IMR-90 (cell line): ENCODE results near the gene CERKL. TPM values are rescaled to one million over a fixed set of nuclear protein-coding genes. Genes with fewer than 3 reads are reported as not detected.

Source experiments
- ATAC-seq: fragments of 200-7000 bp; cut with Tn5 transposase; 2 replicates; pipeline ENCODE4 v1.9.1; 2020; ENCODE audit warnings: low read depth, mild to moderate bottlenecking, moderate library complexity
- BruUV-seq: library from RNA; stranded (reverse); fragments of 400-500 nt; replicated peaks from 2 replicates; lab custom pipeline; 2021; lab: Mats Ljungman, UMichigan
- CTCF ChIA-PET: fragments of 300-600 bp; formaldehyde crosslinking; extraction: SDS; loops from one replicate; lab custom pipeline; 2021; ENCODE audit warnings: antibody characterized with exemption; lab: Yijun Ruan, JAX
- POLR2A ChIA-PET: fragments of 300-600 bp; sonication (Branson Sonifier 250); formaldehyde crosslinking; loops from one replicate; lab custom pipeline; 2022; ENCODE audit warnings: antibody characterized with exemption; ENCODE audit not compliant: unreplicated experiment; lab: Charles Lee
- DNase-seq: peaks from one replicate; pipeline ENCODE4 v3.0.0; 2013
- H2AFZ ChIP-seq: replicated peaks from 2 replicates; pipeline ENCODE3; 2013; ENCODE audit warnings: low read length, mild to moderate bottlenecking; ENCODE audit not compliant: poor library complexity
- H2AK5ac ChIP-seq: 2 replicates; pipeline ENCODE4 v1.6.1; 2013; ENCODE audit warnings: low read depth, low read length, inconsistent platforms
- H2AK9ac ChIP-seq: replicated peaks from 2 replicates; pipeline ENCODE3; 2013; ENCODE audit warnings: mild to moderate bottlenecking, low read depth, low read length, moderate library complexity; ENCODE audit not compliant: poor library complexity
- H2BK120ac ChIP-seq: 2 replicates; pipeline ENCODE4 v1.6.1; 2013; ENCODE audit warnings: low read depth, low read length, inconsistent platforms
- H2BK15ac ChIP-seq: 3 replicates; pipeline ENCODE4 v1.6.1; 2013; ENCODE audit warnings: low read depth, low read length, inconsistent platforms
- H2BK20ac ChIP-seq: 2 replicates; pipeline ENCODE4 v1.6.1; 2013; ENCODE audit warnings: low read depth, mild to moderate bottlenecking, inconsistent platforms, low read length, moderate library complexity
- H2BK5ac ChIP-seq: 2 replicates; pipeline ENCODE4 v1.6.1; 2013; ENCODE audit warnings: mild to moderate bottlenecking, low read depth, low read length, inconsistent platforms; ENCODE audit not compliant: poor library complexity, severe bottlenecking
- H3K14ac ChIP-seq: replicated peaks from 2 replicates; pipeline ENCODE4 v1.6.1; 2013; ENCODE audit warnings: low read depth, low read length, inconsistent platforms
- H3K18ac ChIP-seq: 2 replicates; pipeline ENCODE4 v1.6.1; 2013; ENCODE audit warnings: low read depth, low read length, control low read depth
- H3K23ac ChIP-seq: 2 replicates; pipeline ENCODE4 v1.6.1; 2013; ENCODE audit warnings: low read depth, low read length, inconsistent platforms
- H3K27ac ChIP-seq: 2 replicates; pipeline ENCODE4 v1.5.1; 2013; ENCODE audit warnings: mild to moderate bottlenecking, control low read depth, low read length; ENCODE audit not compliant: insufficient read depth
- H3K27me3 ChIP-seq: 2 replicates; pipeline ENCODE4 v1.6.1; 2013; ENCODE audit warnings: low read length; ENCODE audit not compliant: control insufficient read depth, insufficient read depth
- H3K36me3 ChIP-seq: 2 replicates; pipeline ENCODE4 v1.6.1; 2013; ENCODE audit warnings: low read length, mixed read lengths; ENCODE audit not compliant: control insufficient read depth, insufficient read depth
- H3K4ac ChIP-seq: 2 replicates; pipeline ENCODE4 v1.6.1; 2013; ENCODE audit warnings: low read depth, low read length, inconsistent platforms
- H3K4me1 ChIP-seq: 2 replicates; pipeline ENCODE4 v1.6.1; 2013; ENCODE audit warnings: low read length, mixed read lengths; ENCODE audit not compliant: control insufficient read depth, insufficient read depth
- H3K4me2 ChIP-seq: 2 replicates; pipeline ENCODE4 v1.6.1; 2013; ENCODE audit warnings: low read depth, mild to moderate bottlenecking, control low read depth, low read length, moderate library complexity
- H3K4me3 ChIP-seq: 2 replicates; pipeline ENCODE4 v1.5.1; 2013; ENCODE audit warnings: low read depth, mild to moderate bottlenecking, control low read depth, low read length, moderate library complexity; ENCODE audit not compliant: insufficient read depth
- H3K56ac ChIP-seq: 2 replicates; pipeline ENCODE4 v1.6.1; 2013; ENCODE audit warnings: low read length, inconsistent platforms; ENCODE audit not compliant: insufficient read depth; ENCODE audit errors: extremely low read depth
- H3K79me1 ChIP-seq, 2 experiments: 2 replicates each; pipeline ENCODE4 v1.6.1; 2013; ENCODE audit warnings: low read length in 2 of 2, inconsistent platforms in 1 of 2, low read depth in 1 of 2
- H3K9ac ChIP-seq: 2 replicates; pipeline ENCODE4 v1.6.1; 2013; ENCODE audit warnings: low read depth, low read length, control low read depth
- H3K9me1 ChIP-seq: 2 replicates; pipeline ENCODE4 v1.6.1; 2013; ENCODE audit warnings: low read length, inconsistent platforms; ENCODE audit not compliant: insufficient read depth
- H3K9me3 ChIP-seq: 2 replicates; pipeline ENCODE4 v1.6.1; 2013; ENCODE audit warnings: low read length; ENCODE audit not compliant: control insufficient read depth, insufficient read depth
- H4K20me1 ChIP-seq: 2 replicates; pipeline ENCODE4 v1.6.1; 2013; ENCODE audit warnings: low read length, inconsistent platforms; ENCODE audit not compliant: insufficient read depth
- H4K5ac ChIP-seq: 2 replicates; pipeline ENCODE4 v1.6.1; 2013; ENCODE audit warnings: mild to moderate bottlenecking, low read depth, low read length, control low read depth
- H4K8ac ChIP-seq, 2 experiments: 2 replicates each; pipeline ENCODE4 v1.6.1; 2013; ENCODE audit warnings: low read depth in 2 of 2, low read length in 2 of 2, control low read depth in 1 of 2, inconsistent platforms in 1 of 2
- H4K91ac ChIP-seq: 2 replicates; pipeline ENCODE4 v1.6.1; 2013; ENCODE audit warnings: low read depth, low read length, inconsistent platforms; ENCODE audit not compliant: insufficient read depth
- BHLHE40 ChIP-seq: fragments of 150-350 bp; IDR thresholded peaks from 2 replicates; pipeline ENCODE4 v1.6.1; 2016; ENCODE audit warnings: mild to moderate bottlenecking, low read depth, low read length
- MXI1 ChIP-seq: IDR thresholded peaks from 2 replicates; pipeline ENCODE4 v1.6.1; 2012; ENCODE audit warnings: low read depth, mild to moderate bottlenecking, low read length, moderate library complexity, borderline replicate concordance
- POLR2A ChIP-seq: IDR thresholded peaks from 2 replicates; pipeline ENCODE4 v1.6.1; 2012; ENCODE audit warnings: mild to moderate bottlenecking, low read depth, low read length
- RAD21 ChIP-seq: IDR thresholded peaks from 2 replicates; pipeline ENCODE4 v1.6.1; 2012; ENCODE audit warnings: low read length, improper control_type of control experiment
- RCOR1 ChIP-seq: IDR thresholded peaks from 2 replicates; pipeline ENCODE4 v1.6.1; 2012; ENCODE audit warnings: mild to moderate bottlenecking, low read length, improper control_type of control experiment; ENCODE audit not compliant: insufficient replicate concordance
- RFX5 ChIP-seq: IDR thresholded peaks from 2 replicates; pipeline ENCODE4 v1.8.0; 2012; ENCODE audit warnings: low read depth, mild to moderate bottlenecking, low read length, moderate library complexity
- WGBS, 2 experiments: methylation state at CpG; one replicate each; pipeline versions ENCODE4 v1.1.5 to v1.1.7; 2013; ENCODE audit warnings: missing lambda C conversion rate in 2 of 2; ENCODE audit not compliant: insufficient read length in 1 of 2; ENCODE audit errors: extremely low coverage in 2 of 2; 5-methylcytosine and 5-hydroxymethylcytosine counted together
- dilution Hi-C: fragments of 300-500 bp; cut with HindIII; formaldehyde crosslinking; loops from one replicate; pipeline ENCODE4 v1.14.3; 2018; ENCODE audit warnings: low sequenced_read_pairs; ENCODE audit not compliant: unreplicated experiment
- in situ Hi-C: fragments of 300-500 bp; cut with MboI; formaldehyde crosslinking; loops from 3 replicates; pipeline ENCODE4 v1.14.3; 2019; ENCODE audit warnings: low sequenced_read_pairs, inconsistent platforms, mixed read lengths
- intact Hi-C: fragments of 100-400 bp; cut with micrococcal nuclease; formaldehyde crosslinking; loops from 2 replicates; pipeline ENCODE4 v1.10.0; 2022
- polyA plus RNA-seq, 3 experiments: library from polyadenylated mRNA; depleted of rRNA; stranded (reverse); fragments of >200 nt; gene quantifications; 2 replicates each; pipeline ENCODE4 v1.2.3, GENCODE V29; 2012; ENCODE audit warnings: low replicate concordance in 1 of 3
- total RNA-seq: library from RNA; depleted of rRNA; stranded (reverse); fragments of >200 nt; gene quantifications from 2 replicates; pipeline ENCODE4 v1.2.3, GENCODE V29; 2012
- TF ChIP-seq, protein P1 (sequence below): fragments of 150-350 bp; IDR thresholded peaks from 2 replicates; pipeline ENCODE4 v1.6.1; 2017; ENCODE audit warnings: mild to moderate bottlenecking, antibody characterized with exemption, low read length, low read depth

Gene CERKL
- total and polyA plus RNA-seq, 2 of the 4 experiments (the other 2 are of a cell fraction) = under 0.01 TPM; not detected in 1

DNA sequence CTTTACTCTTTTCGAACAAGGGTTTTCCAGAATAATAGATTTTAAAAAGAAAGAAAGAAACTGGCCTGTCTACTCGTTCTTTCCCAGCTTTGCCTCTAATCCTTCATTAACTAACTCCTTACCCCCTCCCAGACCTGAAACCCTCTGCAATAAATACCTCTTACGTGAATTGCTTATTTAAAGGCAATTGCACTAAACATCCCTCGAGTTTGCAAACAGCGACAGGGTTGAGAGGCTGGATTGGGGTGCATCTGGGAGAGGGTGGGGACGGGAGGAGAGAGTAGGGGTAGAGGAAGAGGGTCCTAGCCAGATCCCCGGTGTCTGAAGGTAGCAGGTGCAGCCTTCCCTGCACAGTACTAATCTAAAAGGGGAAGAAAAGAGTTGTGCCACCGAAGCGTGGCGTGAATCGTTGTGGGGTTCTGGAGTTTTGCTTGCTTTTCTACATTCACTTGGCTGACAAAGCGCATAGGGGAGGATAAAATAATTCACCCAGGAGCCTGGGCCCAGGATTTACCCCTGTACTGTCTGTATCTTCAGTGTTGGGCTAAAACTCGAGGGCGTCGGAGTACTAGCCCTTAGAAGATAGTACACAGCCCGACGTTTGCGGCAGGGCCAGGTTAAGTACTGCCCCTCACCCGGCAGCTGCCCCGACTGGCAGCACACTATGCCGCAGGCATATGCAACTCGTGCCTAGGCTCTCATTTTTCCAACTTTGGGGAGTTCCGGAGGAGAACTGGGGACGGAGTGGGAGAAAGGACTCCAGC is 25.3 kb upstream of the CERKL start:
- H3K4ac ChIP-seq = no peak overlapping the region
- no peak overlapping the region for H2AK5ac ChIP-seq
- no peak overlapping the region for H4K8ac ChIP-seq
- no peak overlapping the region for H3K56ac ChIP-seq
- H3K36me3 ChIP-seq = no peaks in the 10 kb centered on the region
- H3K18ac ChIP-seq = no peak overlapping the region
- H3K27ac ChIP-seq = no peak overlapping the region
- H2AFZ ChIP-seq = no peak overlapping the region
- H3K9me1 ChIP-seq = peaks cover 7% of the 10 kb centered on the region; the same call in 1 of the 2 replicates
- in situ Hi-C loops (no loop called here), dilution Hi-C loops (no loop called here), intact Hi-C loops (no loop called here)
- DNase-seq = no peak
- H3K27me3 ChIP-seq = peaks cover 78% of the 10 kb centered on the region
- H3K9ac ChIP-seq = no peak overlapping the region
- H2BK15ac ChIP-seq = no peak overlapping the region
- H4K20me1 ChIP-seq = peaks cover 4% of the 10 kb centered on the region; the same call in 1 of the 2 replicates
- CTCF ChIA-PET = no interaction called here
- 3% methylated on average over 4 of the region's 24 CpGs; no CpG with 5 or more reads in 1 of the 2 experiments for WGBS, 2 experiments
- H3K4me1 ChIP-seq = no peaks in the 10 kb centered on the region; the same call in 1 of the 2 replicates
- POLR2A ChIA-PET = no interaction called here
- ATAC-seq = no peak
- H3K23ac ChIP-seq = no peak overlapping the region; the same call in 1 of the 2 replicates
- H3K79me1 ChIP-seq = no peaks in the 10 kb centered on the region
- H4K91ac ChIP-seq = no peak overlapping the region
- peaks cover 22% of the 10 kb centered on the region for H3K9me3 ChIP-seq
- H2BK120ac ChIP-seq = no peak overlapping the region
- H3K4me3 ChIP-seq = no peak overlapping the region
- H2BK5ac ChIP-seq = no peak overlapping the region
- no peak overlapping the region for H2BK20ac ChIP-seq
- TF ChIP-seq RAD21 = no peak
- TF ChIP-seq, protein P1, sequence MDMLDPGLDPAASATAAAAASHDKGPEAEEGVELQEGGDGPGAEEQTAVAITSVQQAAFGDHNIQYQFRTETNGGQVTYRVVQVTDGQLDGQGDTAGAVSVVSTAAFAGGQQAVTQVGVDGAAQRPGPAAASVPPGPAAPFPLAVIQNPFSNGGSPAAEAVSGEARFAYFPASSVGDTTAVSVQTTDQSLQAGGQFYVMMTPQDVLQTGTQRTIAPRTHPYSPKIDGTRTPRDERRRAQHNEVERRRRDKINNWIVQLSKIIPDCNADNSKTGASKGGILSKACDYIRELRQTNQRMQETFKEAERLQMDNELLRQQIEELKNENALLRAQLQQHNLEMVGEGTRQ = no peak
- TF ChIP-seq RFX5 = no peak
- no peak for TF ChIP-seq POLR2A
- TF ChIP-seq RCOR1 = no peak
- TF ChIP-seq MXI1 = no peak
- TF ChIP-seq BHLHE40 = no peak
- no TSS peak for BruUV-seq
- H2AK9ac ChIP-seq = no peak overlapping the region
- H3K14ac ChIP-seq = no peak overlapping the region
- no peak overlapping the region for H3K4me2 ChIP-seq
- H4K5ac ChIP-seq = no peak overlapping the region
